PC-3 (cell line): ENCODE results near the gene FIGNL1. TPM values are rescaled to one million over a fixed set of nuclear protein-coding genes. Genes with fewer than 3 reads are reported as not detected.

ENCODE experiments used
- ATAC-seq: fragments of 200-7000 bp; cut with Tn5 transposase; 2 replicates; pipeline ENCODE4 v1.9.1; 2020; ENCODE audit warnings: mild to moderate bottlenecking, moderate library complexity
- BruUV-seq: library from RNA; stranded (reverse); fragments of 400-500 nt; replicated peaks from 2 replicates; lab custom pipeline; 2021; lab: Mats Ljungman, UMichigan
- CTCF ChIA-PET: fragments of 300-600 bp; sonication (Branson Sonifier 250); formaldehyde crosslinking; loops from one replicate; lab custom pipeline; 2022; ENCODE audit warnings: antibody characterized with exemption; lab: Charles Lee
- POLR2A ChIA-PET: fragments of 300-600 bp; sonication (Branson Sonifier 250); formaldehyde crosslinking; loops from one replicate; lab custom pipeline; 2022; ENCODE audit warnings: antibody characterized with exemption; ENCODE audit not compliant: unreplicated experiment; lab: Charles Lee
- DNase-seq: peaks from one replicate; pipeline ENCODE4 v3.0.0-alpha.2; 2015
- H2AFZ ChIP-seq: fragments of 300-600 bp; sonication (generic); 2 replicates; pipeline ENCODE4 v1.6.0; 2016; ENCODE audit warnings: antibody characterized with exemption, low read length
- H3F3A ChIP-seq: fragments of 300-600 bp; sonication (generic); one replicate; pipeline ENCODE4 v1.6.0; 2017; ENCODE audit warnings: antibody characterized with exemption, low read length, control low read depth, mild to moderate bottlenecking; ENCODE audit not compliant: unreplicated experiment
- H3K27ac ChIP-seq: fragments of 300-600 bp; sonication (generic); 2 replicates; pipeline ENCODE4 v1.5.1; 2016; ENCODE audit warnings: mild to moderate bottlenecking, low read length
- H3K27me3 ChIP-seq: fragments of 300-600 bp; sonication (generic); 2 replicates; pipeline ENCODE4 v1.6.1; 2016; ENCODE audit warnings: low read length, mixed read lengths
- H3K36me3 ChIP-seq: fragments of 300-600 bp; sonication (generic); 2 replicates; pipeline ENCODE4 v1.6.1; 2016; ENCODE audit warnings: low read depth, mixed run types, low read length, mixed read lengths
- H3K4me1 ChIP-seq: fragments of 300-600 bp; sonication (generic); 2 replicates; pipeline ENCODE4 v1.5.1; 2016; ENCODE audit warnings: low read length; ENCODE audit not compliant: insufficient read depth
- H3K4me2 ChIP-seq: fragments of 300-600 bp; sonication (generic); 2 replicates; pipeline ENCODE4 v1.6.0; 2016; ENCODE audit warnings: low read length
- H3K4me3 ChIP-seq: fragments of 300-600 bp; sonication (generic); 2 replicates; pipeline ENCODE4 v1.5.1; 2016; ENCODE audit warnings: mild to moderate bottlenecking, low read length, mixed read lengths
- H3K79me2 ChIP-seq: fragments of 300-600 bp; sonication (generic); 2 replicates; pipeline ENCODE4 v1.6.1; 2017; ENCODE audit warnings: low read length, mixed read lengths
- H3K9ac ChIP-seq: fragments of 300-600 bp; sonication (generic); 2 replicates; pipeline ENCODE4 v1.6.0; 2016; ENCODE audit warnings: mild to moderate bottlenecking, low read length
- H3K9me2 ChIP-seq: fragments of 300-600 bp; sonication (generic); replicated peaks from 2 replicates; pipeline ENCODE4 v1.6.1; 2016; ENCODE audit warnings: mixed run types, low read length, mixed read lengths
- H3K9me3 ChIP-seq: fragments of 300-600 bp; sonication (generic); 2 replicates; pipeline ENCODE4 v1.6.1; 2016; ENCODE audit warnings: low read length, mixed read lengths
- H4K20me1 ChIP-seq: fragments of 300-600 bp; sonication (generic); 2 replicates; pipeline ENCODE4 v1.6.1; 2016; ENCODE audit warnings: low read length, mixed read lengths
- EZH2 ChIP-seq: fragments of 300-600 bp; sonication (generic); IDR thresholded peaks from one replicate; pipeline ENCODE4 v1.6.1; 2017; ENCODE audit warnings: antibody characterized with exemption, mild to moderate bottlenecking, low read length; ENCODE audit not compliant: unreplicated experiment
- EZH2phosphoT487 ChIP-seq: fragments of 300-600 bp; sonication (generic); IDR thresholded peaks from 2 replicates; pipeline ENCODE4 v1.6.1; 2018; ENCODE audit warnings: mild to moderate bottlenecking, antibody characterized with exemption, low read length, borderline replicate concordance
- intact Hi-C: fragments of 100-400 bp; cut with micrococcal nuclease; formaldehyde crosslinking; loops from 2 replicates; pipeline ENCODE4 v1.9.0; 2023
- total RNA-seq: library from RNA; depleted of rRNA; stranded (reverse); fragments of >200 nt; gene quantifications from 2 replicates; pipeline ENCODE4 v1.2.3, GENCODE V29; 2014
- TF ChIP-seq, protein P1 (sequence below): fragments of 300-600 bp; sonication (generic); conservative IDR thresholded peaks from 2 replicates; pipeline ENCODE4 v1.5.1; 2017; ENCODE audit warnings: antibody characterized with exemption, low read depth, mild to moderate bottlenecking, low read length

Gene FIGNL1
- total RNA-seq, 1 experiment from 2014 or later: 27.2 TPM

DNA sequence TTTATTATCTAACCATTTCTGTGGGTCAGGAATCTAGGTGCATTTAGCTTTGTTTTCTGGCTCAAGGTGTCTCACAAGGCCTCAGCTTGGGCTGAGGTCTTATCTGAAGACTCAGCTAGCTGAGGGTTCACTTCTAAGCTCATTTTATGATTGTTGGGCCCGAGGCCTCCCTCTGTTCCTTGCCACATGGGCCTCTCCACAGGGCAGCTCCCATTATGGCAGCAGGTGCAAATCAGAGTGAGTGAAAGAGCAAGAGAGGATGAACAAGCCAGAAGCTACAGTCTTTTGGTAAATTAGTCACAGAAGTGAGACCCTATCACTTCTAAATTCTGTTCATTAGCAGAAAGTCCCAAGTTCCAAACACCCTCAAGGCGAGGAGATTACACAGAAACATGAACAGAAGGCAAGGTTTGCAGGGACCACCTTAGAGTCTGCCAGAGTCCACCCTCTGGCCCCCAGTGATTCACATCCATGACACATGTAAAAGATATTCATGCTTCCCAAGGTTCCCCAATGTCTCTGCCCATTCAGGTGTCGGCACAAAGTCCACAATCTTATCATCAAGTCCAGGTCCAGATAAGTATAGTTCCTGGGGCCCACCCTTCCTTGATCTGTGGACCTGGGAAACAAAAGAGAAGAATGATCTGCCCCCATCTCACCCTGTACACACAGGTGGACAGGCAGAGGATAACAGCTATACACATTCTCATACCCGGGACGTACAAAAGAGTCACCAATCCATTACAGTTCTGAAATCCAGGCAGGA is 23.7 kb downstream of the FIGNL1 start:
- Histone ChIP-seq H3K27me3 (no peaks in the 10 kb centered on the region), H3K4me3 (no peak overlapping the region), H3K27ac (no peak overlapping the region), H3K4me2 (no peak overlapping the region), H3K9ac (no peak overlapping the region), H3K79me2 (no peaks in the 10 kb centered on the region), H3K9me3 (no peaks in the 10 kb centered on the region), H2AFZ (no peak overlapping the region), H3K9me2 (no peaks in the 10 kb centered on the region), H3F3A (no peaks in the 10 kb centered on the region), H4K20me1 (no peaks in the 10 kb centered on the region), H3K36me3 (no peaks in the 10 kb centered on the region), H3K4me1 (no peaks in the 10 kb centered on the region)
- CTCF ChIA-PET: no interaction called here
- intact Hi-C loops: no loop called here
- POLR2A ChIA-PET: no interaction called here
- TF ChIP-seq EZH2phosphoT487 (no peak), EZH2 (no peak)
- TF ChIP-seq, protein P1, sequence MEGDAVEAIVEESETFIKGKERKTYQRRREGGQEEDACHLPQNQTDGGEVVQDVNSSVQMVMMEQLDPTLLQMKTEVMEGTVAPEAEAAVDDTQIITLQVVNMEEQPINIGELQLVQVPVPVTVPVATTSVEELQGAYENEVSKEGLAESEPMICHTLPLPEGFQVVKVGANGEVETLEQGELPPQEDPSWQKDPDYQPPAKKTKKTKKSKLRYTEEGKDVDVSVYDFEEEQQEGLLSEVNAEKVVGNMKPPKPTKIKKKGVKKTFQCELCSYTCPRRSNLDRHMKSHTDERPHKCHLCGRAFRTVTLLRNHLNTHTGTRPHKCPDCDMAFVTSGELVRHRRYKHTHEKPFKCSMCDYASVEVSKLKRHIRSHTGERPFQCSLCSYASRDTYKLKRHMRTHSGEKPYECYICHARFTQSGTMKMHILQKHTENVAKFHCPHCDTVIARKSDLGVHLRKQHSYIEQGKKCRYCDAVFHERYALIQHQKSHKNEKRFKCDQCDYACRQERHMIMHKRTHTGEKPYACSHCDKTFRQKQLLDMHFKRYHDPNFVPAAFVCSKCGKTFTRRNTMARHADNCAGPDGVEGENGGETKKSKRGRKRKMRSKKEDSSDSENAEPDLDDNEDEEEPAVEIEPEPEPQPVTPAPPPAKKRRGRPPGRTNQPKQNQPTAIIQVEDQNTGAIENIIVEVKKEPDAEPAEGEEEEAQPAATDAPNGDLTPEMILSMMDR: no peak
- no TSS peak for BruUV-seq
- no peak for DNase-seq
- no peak for ATAC-seq

- no peaks in the 10 kb centered on the region for H4K20me1 ChIP-seq
- ChIA-PET POLR2A (no interaction called here), CTCF (no interaction called here)
- no peak overlapping the region for H3K27ac ChIP-seq
- H3F3A ChIP-seq: no peaks in the 10 kb centered on the region
- H3K27me3 ChIP-seq: no peaks in the 10 kb centered on the region
- no peak overlapping the region for H3K4me3 ChIP-seq
- no peak for DNase-seq
- H3K4me2 ChIP-seq: no peak overlapping the region
- no peaks in the 10 kb centered on the region for H3K9me2 ChIP-seq
- no peaks in the 10 kb centered on the region for H3K4me1 ChIP-seq
- H2AFZ ChIP-seq: no peak overlapping the region
- TF ChIP-seq, protein P1: no peak
- TF ChIP-seq EZH2phosphoT487 (no peak), EZH2 (no peak)
- H3K79me2 ChIP-seq: no peaks in the 10 kb centered on the region
- H3K9me3 ChIP-seq: no peaks in the 10 kb centered on the region
- no TSS peak for BruUV-seq
- no peak overlapping the region for H3K9ac ChIP-seq
- intact Hi-C loops: no loop called here
- H3K36me3 ChIP-seq: no peaks in the 10 kb centered on the region
- ATAC-seq: no peak
Observed at GRCh38 chr7:50425318-50425717, 24.8 kb downstream of the FIGNL1 start.

GRCh38 chr7:50423860-50424259 is 26.3 kb downstream of the FIGNL1 start:
- Histone ChIP-seq H3K9ac (no peak overlapping the region), H3K27ac (no peak overlapping the region), H3K27me3 (no peaks in the 10 kb centered on the region), H3K36me3 (no peaks in the 10 kb centered on the region), H3K4me3 (no peak overlapping the region), H3F3A (no peaks in the 10 kb centered on the region), H2AFZ (no peak overlapping the region), H3K9me2 (no peaks in the 10 kb centered on the region), H3K79me2 (no peaks in the 10 kb centered on the region), H4K20me1 (no peaks in the 10 kb centered on the region), H3K4me1 (no peaks in the 10 kb centered on the region), H3K9me3 (no peaks in the 10 kb centered on the region), H3K4me2 (no peak overlapping the region)
- DNase-seq (no peak), ATAC-seq (no peak)
- intact Hi-C loops: no loop called here
- ChIA-PET POLR2A (no interaction called here), CTCF (no interaction called here)
- no TSS peak for BruUV-seq
- TF ChIP-seq, protein P1: no peak
